Measurements from ENCODE around the gene PALB2.
A peak's percentile ranks its signal among the peaks of the same experiment; 100 is the strongest.

PALB2 gene

GRCh38 chr16:23562505-23562904 lies 78.6 kb downstream of the PALB2 start:
- H3K27ac ChIP-seq = no peak overlapping the region
- no peak for DNase-seq (ENCODE audit: low spot score)
- no peak overlapping the region for H3K4me3 ChIP-seq
- no peak for TF ChIP-seq CTCF (IDR thresholded peaks at IDR 0.05)

- no peak for TF ChIP-seq CTCF (IDR thresholded peaks at IDR 0.05)
- Histone ChIP-seq H3K4me3 (no peak overlapping the region), H3K27ac (no peak overlapping the region)
- no peak for DNase-seq (ENCODE audit: low spot score)
Measured at GRCh38 chr16:23561586-23561985, 79.5 kb downstream of the PALB2 start.

- DNase-seq (ENCODE audit: low spot score) = peak; percentile 75
- Histone ChIP-seq H3K27ac (peak overlapping the region; percentile 91 to 93), H3K4me3 (peak overlapping the region; percentile 81)
- no peak for TF ChIP-seq CTCF (IDR thresholded peaks at IDR 0.05)
Measured at GRCh38 chr16:23557779-23558702, 83.1 kb downstream of the PALB2 start.

- Histone ChIP-seq H3K4me3 (peak within 1 kb of the TSS; percentile 81), H3K27ac (peak within 1 kb of the TSS; percentile 91 to 93)
- TF ChIP-seq CTCF (IDR thresholded peaks at IDR 0.05) = peak; percentile 82
- DNase-seq (ENCODE audit: low spot score) = peak; percentile 99
Measured at GRCh38 chr16:23556881-23557778, 84.0 kb downstream of the PALB2 start, which contains the start of the genes EARS2 and UBFD1. Gene EARS2, minus strand, starts transcription at chr16:23557350. Its CDS starts 7 bp downstream, at chr16:23557343. Gene UBFD1, plus strand, starts transcription at chr16:23557727. Its CDS starts 16 bp downstream, at chr16:23557743.

- H3K4me3 ChIP-seq = no peak overlapping the region
- no peak for DNase-seq (ENCODE audit: low spot score)
- no peak overlapping the region for H3K27ac ChIP-seq
Measured at GRCh38 chr16:23554536-23554935, 86.6 kb downstream of the PALB2 start.

More at GRCh38 chr16:23554536-23554935, 86.6 kb downstream of the PALB2 start:
- no peak for TF ChIP-seq CTCF (IDR thresholded peaks at IDR 0.05)

All from coronary artery (tissue), 2 donors.